ENCODE results near the gene MTHFR.

MTHFR gene

DNA sequence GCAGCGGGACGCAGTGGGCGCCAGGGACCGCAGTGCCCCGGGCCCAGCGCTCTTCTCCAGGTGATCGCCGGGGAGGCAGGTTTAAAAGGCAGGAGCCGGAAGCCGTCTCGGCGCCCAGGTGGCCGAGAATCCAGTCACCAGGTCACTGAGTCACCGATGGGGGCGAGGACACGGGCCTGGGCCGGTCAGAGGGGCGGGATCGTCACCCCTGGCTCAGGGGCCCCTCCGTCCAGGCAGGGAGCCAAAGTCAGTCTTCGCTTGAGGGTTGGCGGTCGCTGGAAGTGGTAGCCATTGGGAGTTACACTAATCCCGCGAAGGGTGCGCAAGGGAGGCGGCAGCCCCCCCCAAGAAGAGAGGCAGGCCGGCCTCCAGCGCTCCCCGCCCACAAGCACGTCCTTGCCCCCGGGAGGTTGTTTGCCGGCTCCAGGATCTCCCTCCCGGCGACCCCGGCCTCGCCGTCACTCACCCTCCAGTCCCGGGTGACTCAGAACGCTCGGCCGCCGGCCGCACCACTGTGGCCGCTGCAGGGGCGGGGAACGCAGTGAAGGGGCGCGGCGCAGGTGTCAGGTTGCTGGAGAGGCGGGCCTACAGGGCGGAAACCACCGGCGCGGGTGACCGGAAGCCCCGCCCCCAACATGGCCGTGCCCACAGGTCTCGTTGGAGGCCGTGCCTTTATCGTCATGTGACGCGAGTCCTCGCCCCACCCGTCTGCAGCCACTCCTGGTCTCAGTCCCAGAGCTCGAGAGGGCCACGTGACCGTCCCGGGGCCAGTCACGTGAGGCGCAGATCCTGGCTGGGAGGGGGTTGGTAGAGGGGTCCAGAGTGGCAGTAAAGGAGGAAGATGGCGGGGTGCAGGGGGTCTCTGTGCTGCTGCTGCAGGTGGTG, at the start of gene MTHFR, which contains the start of gene CLCN6:
Gene MTHFR (minus strand): TSS at position 543 of the 885 bp plus-strand sequence. CDS start 2,848 bp downstream, outside the sequence.
Gene CLCN6 (plus strand): TSS at position 770 of the 885 bp plus-strand sequence. CDS start 72 bp downstream, at position 842.
- DNase-seq (ENCODE audit: low spot score) = peak; percentile 96

DNA sequence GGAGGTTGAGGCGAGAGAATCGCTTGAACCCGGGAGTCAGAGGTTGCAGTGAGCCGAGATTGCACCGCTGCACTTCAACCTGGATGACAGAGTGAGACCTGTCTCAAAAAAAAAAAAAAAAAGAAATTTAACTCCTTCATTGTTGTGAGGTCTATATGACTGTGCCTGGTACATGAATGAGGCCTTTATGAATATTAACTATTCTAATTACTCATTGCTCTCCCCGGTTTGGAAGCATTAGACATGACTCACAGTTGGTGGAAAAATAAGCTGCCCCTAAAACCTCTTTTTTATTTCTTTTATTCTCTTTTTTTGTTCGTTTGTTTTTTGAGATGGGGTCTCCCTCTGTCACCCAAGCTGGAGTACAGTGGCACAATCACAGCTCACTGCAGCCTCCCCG, 49.7 kb upstream of the MTHFR start:
- no peak for DNase-seq (ENCODE audit: low spot score)

DNA sequence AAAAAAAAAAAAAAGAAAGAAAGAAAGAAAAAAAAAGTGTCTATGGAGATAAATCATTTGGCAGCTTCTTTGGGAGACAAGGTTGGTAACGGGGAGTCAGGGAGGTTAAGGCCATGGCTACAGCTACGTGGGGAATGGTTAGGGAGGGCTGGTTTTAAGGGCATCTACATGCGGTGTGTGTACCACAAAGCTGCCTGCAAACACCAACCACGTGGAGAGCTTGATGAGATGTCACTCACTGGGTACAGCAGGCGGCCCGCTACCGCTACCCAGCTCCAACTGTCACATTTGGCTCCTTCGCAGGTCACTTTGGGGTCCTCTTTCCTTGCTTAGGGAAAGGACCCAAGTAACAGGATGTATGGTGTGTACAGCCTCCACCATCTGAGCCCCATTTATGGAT, 48.8 kb upstream of the MTHFR start:
- no peak for DNase-seq (ENCODE audit: low spot score)

DNA sequence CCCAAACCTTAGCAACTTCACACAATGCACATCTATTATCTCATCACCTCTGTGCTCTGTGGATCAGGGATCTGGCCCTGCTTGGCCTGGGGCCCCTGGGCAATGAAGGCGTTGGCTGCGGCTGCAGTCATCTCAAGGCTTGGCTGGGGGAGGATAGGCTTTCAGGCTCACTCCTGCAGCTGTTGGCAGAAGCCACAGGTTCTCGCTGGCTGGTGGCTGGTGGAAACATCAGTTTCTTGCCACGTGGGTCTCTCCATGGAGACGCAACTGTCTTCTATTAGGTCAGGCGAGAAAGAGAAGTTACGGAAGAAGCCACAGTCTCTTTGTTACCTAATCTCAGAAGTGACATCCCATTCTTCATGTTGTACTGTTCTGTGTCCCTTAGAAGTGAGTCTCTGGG, 45.4 kb upstream of the MTHFR start:
- no peak for DNase-seq (ENCODE audit: low spot score)

DNA sequence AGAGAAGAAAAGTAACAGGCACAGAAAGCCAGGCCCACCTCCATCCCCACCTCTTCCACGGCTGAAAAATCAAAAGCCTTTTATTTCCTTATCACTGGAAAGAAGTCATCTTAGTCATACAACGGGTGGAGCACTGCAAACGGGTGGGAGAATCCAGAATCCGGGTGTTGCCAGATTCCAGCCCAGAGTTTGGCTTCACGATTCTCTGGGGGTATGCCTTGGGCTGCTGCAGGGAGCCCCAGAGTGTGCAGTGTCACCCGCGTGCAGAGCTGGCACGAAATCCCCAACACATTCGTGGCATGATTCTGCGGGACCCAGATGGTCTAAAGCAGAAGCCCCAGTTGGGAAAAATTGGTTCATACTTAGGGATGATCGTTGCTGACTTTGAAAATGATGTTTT, 44.4 kb upstream of the MTHFR start:
- DNase-seq (ENCODE audit: low spot score) = no peak

DNA sequence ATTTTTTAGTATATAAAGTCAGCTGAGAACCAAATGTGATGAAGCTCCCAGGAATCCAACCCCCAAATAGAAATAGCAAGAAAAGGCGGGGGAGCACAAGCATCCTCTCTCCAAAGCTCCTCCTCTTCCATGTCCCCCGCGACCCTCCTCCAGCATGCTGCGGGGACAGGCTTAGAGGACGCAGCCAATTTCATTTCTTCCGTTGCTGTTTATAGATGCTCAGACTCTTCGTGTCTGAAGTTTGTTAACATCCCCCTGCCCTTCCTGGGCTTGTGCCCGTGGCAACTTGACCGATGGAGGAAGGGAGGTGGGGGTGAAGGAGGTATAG, 42.6 kb upstream of the MTHFR start:
- no peak for DNase-seq (ENCODE audit: low spot score)

DNA sequence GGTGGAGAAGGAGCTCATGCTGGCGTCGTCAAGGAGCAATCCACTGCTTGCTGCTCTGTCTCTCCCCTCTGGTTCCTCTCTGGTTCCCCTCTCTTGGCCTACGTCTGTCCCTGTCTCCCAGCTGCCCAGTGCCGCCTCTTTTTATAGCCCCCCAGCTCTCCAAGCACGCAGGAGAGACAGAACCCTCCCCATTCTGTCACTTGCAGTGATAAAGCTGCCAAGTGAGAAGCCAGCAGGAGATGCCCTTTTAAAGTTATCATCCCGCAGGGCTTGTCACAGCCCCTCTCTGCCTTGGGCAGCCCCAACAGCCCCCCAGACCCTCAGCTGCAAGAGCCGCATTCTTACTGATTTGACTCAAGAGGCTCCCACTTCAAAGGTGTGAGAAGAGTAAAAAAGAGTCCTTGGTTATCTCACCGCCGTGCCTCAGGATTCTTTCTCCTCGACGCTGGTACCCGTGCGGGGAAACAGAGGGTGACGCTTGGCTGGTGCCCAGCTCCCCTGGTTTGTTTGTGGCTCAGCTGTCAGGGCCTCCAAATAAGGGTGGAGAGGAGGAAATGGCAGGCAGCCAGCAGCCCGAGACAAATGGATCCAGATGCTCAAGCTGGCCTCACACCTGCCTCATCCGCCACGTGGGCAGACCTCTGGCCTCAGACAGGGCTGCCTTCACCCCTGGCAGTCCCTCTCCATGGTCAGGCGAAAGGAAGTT, 42.1 kb upstream of the MTHFR start, which contains the start of gene NPPA:
Gene NPPA (minus strand): TSS at position 117 of the 706 bp plus-strand sequence. CDS start 99 bp downstream, at position 18.
- DNase-seq (ENCODE audit: low spot score) = no peak

DNA sequence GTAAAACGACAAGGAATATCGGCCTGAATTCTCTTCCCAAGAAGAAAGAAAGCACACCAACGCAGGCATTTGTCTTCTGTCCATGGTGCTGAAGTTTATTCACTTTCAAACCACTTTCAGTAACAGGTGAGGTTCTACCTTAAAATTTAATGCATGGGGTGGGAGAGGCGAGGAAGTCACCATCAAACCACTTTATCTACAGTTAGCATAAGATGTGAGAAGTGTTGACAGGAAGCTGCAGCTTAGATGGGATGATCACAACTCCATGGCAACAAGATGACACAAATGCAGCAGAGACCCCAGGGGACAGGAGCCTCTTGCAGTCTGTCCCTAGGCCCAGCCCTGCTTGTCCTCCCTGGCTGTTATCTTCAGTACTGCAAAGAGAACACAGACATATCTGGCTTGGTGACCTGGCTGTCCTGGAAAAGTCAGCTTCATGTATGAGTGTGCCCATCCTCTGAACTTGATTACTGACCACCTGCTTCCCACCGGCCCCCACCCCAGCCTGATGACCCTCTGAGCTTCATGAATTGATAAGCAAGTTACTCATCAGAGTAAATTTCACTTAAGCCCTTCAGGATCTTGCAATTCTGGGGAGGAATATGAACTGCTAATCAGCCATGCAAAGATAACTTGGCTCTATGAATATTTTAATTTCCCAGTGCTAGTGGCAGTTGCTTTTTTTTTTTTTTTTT, 40.0 kb upstream of the MTHFR start:
- peak; percentile 15 for DNase-seq (ENCODE audit: low spot score)

DNA sequence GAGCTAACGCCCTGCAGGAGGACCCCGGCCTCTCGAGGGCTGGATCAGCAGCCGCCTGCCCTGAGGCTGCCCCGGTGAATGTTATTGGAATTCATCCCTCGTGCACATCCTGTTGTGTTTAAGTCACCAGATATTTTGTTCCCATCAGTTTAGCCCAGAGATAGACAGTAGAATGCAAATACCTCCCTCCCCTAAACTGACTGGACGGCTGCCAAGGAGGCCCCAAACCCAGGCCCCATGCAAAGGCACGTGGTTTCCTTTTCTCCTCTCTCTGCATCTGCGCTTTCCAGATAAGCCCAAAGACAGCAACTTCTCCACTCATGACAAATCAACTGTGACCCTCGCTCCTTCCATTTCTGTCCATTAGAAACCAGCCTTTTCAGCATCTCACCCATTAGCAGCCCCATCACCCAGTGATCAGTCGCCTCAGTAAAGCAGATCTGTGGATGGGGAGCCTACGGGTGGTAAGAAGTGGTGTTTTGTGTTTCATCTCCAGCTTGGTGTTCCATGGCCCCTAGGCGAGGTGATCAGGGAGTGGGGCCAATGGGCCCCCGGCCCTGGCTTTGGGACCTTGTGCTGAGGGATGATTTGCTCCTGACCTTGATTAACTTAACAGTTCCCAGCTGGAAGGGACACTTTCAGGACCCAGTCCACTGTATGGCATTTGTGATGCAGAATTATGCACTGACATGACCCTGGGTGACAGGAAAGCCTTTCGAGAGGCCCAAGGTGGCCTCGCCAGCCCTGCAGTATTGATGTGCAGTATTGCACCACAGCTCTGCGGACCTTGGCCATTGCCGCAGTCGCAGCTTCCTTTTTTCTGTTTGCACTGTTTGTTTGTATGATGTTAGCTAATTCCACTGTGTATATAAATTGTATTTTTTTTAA, 36.6 kb upstream of the MTHFR start:
- DNase-seq (ENCODE audit: low spot score) = no peak

DNA sequence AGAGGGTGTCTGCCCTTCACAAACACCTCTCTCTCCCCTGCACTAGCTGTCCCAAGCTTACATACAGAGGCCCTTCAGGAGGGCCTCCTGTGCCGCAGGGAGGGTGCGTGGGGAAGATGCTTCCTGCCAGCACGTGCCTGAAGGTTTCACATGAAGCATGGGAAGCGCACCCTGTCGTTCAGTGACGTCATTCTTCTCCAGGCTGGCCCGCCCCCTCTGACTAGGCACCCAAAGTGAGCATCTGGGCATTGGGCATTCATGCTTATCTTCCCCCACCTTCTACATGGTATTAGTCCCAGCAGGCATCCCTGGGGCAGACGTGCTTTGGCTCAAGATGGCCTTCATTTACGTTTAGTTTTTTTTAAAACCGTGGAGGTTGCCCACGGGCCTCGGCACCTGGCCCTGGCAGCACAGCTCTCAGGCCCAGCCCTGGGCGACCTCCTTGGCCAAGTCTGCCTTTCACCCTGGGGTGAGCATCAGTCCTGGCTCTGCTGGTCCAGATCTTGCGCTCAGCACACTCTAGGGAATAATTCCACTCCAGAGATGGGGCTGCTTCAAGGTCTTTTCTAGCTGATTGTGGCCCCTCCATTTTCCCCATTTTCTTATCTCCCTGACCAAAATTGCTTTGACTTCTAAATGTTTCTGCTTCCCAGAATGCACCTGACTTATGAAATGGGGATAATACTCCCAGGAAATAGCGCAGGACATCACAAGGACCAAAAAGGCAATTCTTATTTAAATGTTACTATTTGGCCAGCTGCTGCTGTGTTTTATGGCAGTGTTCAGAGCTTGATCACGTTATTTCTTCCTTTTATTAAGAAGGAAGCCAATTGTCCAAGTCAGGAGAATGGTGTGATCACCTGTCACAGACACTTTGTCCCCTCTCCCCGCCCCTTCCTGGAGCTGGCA, 35.7 kb upstream of the MTHFR start:
- DNase-seq (ENCODE audit: low spot score) = no peak

DNA sequence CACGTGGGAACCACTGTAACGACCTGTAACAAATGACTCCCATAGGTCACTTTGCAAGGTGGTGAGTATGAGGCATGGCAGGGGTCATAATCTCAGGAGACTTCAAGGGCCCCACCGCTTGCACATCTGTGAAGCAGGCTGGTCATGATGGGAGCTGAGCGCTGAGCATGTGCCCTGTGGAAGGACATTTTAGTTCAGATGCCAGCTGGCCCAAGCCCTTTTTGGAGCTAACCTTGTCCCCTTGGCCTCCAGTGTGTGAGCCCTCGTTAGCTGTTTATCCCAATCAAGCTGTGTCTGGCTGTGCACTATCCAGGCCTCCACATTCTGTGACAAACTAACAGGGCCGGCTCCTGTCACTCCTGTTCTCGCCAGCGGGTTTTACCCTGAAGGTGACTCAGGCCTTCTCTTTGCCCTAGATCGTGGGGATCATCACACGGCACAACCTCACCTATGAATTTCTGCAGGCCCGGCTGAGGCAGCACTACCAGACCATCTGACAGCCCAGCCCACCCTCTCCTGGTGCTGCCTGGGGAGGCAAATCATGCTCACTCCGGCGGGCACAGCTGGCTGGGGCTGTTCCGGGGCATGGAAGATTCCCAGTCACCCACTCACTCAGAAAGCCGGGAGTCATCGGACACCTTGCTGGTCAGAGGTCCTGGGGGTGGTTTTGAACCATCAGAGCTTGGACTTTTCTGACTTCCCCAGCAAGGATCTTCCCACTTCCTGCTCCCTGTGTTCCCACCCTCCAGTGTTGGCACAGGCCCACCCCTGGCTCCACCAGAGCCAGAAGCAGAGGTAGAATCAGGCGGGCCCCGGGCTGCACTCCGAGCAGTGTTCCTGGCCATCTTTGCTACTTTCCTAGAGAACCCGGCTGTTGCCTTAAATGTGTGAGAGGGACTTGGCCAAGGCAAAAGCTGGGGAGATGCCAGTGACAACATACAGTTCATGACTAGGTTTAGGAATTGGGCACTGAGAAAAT, 34.3 kb upstream of the MTHFR start:
- no peak for DNase-seq (ENCODE audit: low spot score)

DNA sequence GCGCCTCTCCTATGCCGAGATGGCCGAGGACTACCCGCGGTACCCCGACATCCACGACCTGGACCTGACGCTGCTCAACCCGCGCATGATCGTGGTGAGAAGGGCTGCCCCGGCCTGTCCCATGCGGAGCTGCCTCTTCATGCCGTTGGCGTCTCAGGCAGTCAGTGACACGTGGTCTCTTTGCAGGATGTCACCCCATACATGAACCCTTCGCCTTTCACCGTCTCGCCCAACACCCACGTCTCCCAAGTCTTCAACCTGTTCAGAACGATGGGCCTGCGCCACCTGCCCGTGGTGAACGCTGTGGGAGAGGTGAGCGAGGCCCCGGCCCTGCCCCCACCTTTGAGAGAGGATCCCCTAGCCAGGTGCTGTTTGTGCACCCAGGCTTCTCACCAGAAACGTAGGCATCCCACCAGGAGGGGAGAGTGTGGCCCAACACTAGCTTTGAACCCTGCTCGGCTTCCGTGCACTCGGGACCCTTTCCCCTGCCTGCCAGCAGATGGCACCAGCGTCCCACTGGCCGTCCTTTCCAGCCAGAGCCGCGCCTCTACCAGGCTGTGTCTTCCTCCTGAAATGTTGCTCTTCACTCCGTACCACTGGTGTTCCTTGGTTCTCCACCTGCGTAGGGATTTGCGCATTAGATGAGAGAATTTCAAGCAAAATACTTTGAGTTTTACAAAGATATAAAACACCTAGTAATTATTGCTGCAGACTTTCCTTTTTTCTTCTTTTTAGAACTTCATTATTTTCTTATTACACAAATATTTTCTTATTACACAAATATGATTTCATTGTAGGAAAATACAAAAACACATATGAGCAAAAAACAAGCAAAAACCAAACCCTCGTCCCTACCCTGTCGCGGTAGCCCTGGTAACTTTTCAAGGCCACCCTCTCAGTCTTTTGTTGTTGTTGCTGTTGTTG, 32.8 kb upstream of the MTHFR start:
- DNase-seq (ENCODE audit: low spot score) = peak; percentile 67

DNA sequence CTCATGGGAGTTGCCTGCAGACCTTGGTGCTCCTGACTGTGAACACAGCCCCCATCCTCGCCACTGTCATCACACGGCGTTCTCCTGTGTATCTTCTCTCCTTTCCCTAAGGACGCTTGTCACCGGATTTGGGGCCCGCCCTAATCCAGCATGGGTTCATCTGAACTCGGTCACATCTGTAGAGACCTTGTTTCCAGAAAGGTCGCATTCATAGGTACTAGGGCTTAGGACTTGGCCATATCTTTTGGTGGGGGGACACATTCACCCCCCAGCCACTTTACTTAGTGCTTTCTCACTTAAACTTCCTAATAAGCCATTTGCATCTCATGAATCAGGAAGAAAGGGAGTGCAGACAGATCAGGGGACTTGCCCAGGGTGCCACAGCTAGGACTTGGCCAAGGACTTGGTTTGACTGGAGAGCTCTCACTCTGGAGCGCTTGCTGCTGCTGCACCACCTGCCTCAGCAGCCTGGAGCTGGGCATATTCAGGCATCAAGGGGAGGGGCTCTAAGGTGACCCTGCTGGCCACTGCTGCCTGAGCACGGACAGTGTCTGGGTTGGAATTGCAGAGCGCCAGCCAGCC, 32.1 kb upstream of the MTHFR start:
- no peak for DNase-seq (ENCODE audit: low spot score)

DNA sequence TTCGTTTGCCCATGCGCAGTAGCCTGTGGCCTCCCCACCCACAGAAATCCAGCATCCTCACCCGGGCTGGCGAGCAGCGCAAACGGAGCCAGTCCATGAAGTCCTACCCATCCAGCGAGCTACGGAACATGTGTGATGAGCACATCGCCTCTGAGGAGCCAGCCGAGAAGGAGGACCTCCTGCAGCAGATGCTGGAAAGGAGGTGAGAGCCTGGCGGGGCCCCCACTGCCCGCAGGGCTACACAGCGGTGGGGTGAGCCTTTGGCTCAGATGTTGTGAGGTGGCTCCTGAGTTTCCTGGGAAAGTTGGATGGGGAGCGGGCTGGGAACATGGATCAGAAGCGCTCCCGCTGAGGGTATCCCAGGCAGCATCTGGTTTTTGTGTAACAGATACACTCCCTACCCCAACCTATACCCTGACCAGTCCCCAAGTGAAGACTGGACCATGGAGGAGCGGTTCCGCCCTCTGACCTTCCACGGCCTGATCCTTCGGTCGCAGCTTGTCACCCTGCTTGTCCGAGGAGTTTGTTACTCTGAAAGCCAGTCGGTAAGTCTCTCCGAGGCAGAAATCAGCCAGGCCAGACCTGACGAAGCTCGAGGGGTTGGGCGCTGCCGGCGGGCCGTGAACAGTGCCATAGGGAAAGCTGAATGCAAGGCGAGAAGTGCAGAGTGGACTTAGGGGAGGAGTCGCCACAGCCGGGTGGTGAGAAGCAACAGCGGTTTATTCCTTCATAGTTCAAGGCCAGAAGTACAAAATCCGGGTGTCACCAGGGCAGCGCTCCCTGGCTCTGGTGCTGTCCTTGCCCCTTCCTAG, 31.4 kb upstream of the MTHFR start:
- DNase-seq (ENCODE audit: low spot score) = no peak

DNA sequence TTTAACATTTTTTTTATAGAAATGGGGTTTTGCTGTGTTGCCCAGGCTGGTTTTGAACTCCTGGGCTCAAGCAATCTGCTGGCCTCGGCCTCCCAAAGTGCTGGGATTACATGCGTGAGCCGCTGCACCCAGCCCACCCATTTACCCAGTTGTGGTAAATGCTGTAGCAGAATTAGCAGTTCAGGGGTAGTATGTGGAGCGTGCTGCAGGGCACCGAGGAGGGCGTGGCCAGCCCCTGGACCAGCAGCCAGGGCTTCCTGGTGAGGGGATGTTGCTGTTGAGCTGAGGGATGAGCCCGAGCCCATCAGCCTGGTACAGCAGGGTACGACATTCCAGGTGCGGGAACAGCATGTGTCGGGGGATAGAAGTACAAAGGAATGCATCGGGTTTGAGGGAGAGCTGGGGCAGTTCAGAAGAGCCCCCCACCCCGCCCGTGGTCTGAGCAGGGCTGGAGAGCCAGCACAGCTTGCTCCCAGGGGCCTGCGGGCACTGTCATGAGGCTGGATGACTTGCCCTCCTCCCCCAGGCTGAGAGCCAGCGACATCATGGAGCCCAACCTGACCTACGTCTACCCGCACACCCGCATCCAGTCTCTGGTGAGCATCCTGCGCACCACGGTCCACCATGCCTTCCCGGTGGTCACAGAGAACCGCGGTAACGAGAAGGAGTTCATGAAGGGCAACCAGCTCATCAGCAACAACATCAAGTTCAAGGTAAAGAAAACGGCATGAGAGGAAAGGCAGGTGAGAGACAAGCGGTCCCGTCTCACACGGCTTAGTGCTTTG, 29.9 kb upstream of the MTHFR start:
- DNase-seq (ENCODE audit: low spot score) = no peak

DNA sequence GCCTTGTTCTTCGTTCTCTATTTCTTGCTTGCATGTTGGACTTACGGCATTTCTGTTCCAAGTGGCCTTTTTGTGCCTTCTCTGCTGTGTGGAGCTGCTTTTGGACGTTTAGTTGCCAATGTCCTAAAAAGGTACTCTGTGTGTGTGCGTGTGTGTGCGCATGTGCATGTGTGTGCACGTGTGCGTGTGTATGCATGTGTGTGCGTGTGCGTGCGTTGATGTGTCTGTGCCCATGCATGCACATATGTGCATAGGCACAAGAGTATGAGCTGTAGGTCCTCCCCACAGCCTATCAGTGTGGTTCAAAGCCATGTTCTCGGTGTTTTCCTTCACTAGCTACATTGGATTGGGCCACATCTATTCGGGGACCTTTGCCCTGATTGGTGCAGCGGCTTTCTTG, 28.1 kb upstream of the MTHFR start:
- DNase-seq (ENCODE audit: low spot score) = no peak
